CMK (cell line): ENCODE measurements around the gene LRRK1.

Experiments
- DNase-seq: peaks from one replicate; pipeline ENCODE4 v3.0.0-alpha.2; 2010; ENCODE audit warnings: low read depth

LRRK1 gene

GRCh38 chr15:101008158-101009139, 89.3 kb downstream of the LRRK1 start:
- peak; percentile 92 for DNase-seq

GRCh38 chr15:101009176-101009575, 90.0 kb downstream of the LRRK1 start:
- no peak for DNase-seq

GRCh38 chr15:101010781-101011180, 91.6 kb downstream of the LRRK1 start:
- DNase-seq = no peak

- DNase-seq = no peak
Measured at GRCh38 chr15:101012326-101013200, 93.4 kb downstream of the LRRK1 start.

GRCh38 chr15:101013201-101013550, 94.0 kb downstream of the LRRK1 start:
- no peak for DNase-seq

GRCh38 chr15:101013769-101014675, 94.9 kb downstream of the LRRK1 start:
- DNase-seq = no peak

GRCh38 chr15:101014921-101015841, 96.0 kb downstream of the LRRK1 start:
- DNase-seq = no peak

- DNase-seq = no peak
Measured at GRCh38 chr15:101016581-101016980, 97.4 kb downstream of the LRRK1 start.

GRCh38 chr15:101017093-101017754, 98.1 kb downstream of the LRRK1 start:
- no peak for DNase-seq

GRCh38 chr15:101018016-101018415, 98.9 kb downstream of the LRRK1 start:
- DNase-seq = no peak

- no peak for DNase-seq
Measured at GRCh38 chr15:101018450-101018849, 99.3 kb downstream of the LRRK1 start.

- DNase-seq = no peak
Measured at GRCh38 chr15:101019366-101019896, 100.3 kb downstream of the LRRK1 start.

GRCh38 chr15:101020451-101020850, 101.3 kb downstream of the LRRK1 start:
- DNase-seq = no peak

GRCh38 chr15:101020945-101021344, 101.8 kb downstream of the LRRK1 start:
- no peak for DNase-seq

- no peak for DNase-seq
Measured at GRCh38 chr15:101022306-101022705, 103.1 kb downstream of the LRRK1 start.

- no peak for DNase-seq
Measured at GRCh38 chr15:101022876-101023275, 103.7 kb downstream of the LRRK1 start.

GRCh38 chr15:101023501-101024072, 104.4 kb downstream of the LRRK1 start:
- no peak for DNase-seq

- DNase-seq = no peak
Measured at GRCh38 chr15:101024073-101024695, 105.0 kb downstream of the LRRK1 start.
